HepG2 (cell line): Measurements from ENCODE around the gene CLN6. TPM values are rescaled to one million over a fixed set of nuclear protein-coding genes. Genes with fewer than 3 reads are reported as not detected.

ENCODE experiments used
- ATAC-seq: fragments of 200-7000 bp; cut with Tn5 transposase; 3 replicates; pipeline ENCODE4 v1.9.1; 2020; ENCODE audit warnings: mild to moderate bottlenecking, moderate library complexity
- BruUV-seq: library from RNA; stranded (reverse); fragments of 400-500 nt; replicated peaks from 2 replicates; lab custom pipeline; 2021; lab: Mats Ljungman, UMichigan
- CTCF ChIA-PET: fragments of 300-600 bp; formaldehyde crosslinking; extraction: SDS; loops from one replicate; lab custom pipeline; 2021; ENCODE audit warnings: low total read pairs, inconsistent platforms, low intra/inter-chr PET ratio; lab: Yijun Ruan, JAX
- POLR2A ChIA-PET: fragments of 350-600 bp; sonication (Branson Sonifier 250); formaldehyde crosslinking; loops from one replicate; lab custom pipeline; 2020; ENCODE audit warnings: antibody characterized with exemption, inconsistent platforms; lab: Yijun Ruan, JAX
- DNase-seq: peaks from one replicate; pipeline ENCODE4 v3.0.0-alpha.2; 2015; ENCODE audit warnings: low spot score
- FAIRE-seq: peaks from 3 replicates; lab custom pipeline; 2011; peaks lifted over from hg19 to GRCh38; lab: Jason Lieb, UNC
- H2AFZ ChIP-seq: one replicate; pipeline ENCODE4 v1.6.1; 2011; ENCODE audit warnings: low read length, inconsistent platforms
- H3K27ac ChIP-seq: fragments of 300-600 bp; 3 replicates; pipeline ENCODE4 v1.8.0; 2011; ENCODE audit warnings: mixed run types, mild to moderate bottlenecking, mixed read lengths, low read length, inconsistent platforms; ENCODE audit not compliant: insufficient read depth; ENCODE audit errors: extremely low read length
- H3K27me3 ChIP-seq, 2 experiments: fragments of 200-600 bp in 1 of 2; 2 replicates in 1 of 2; 3 replicates in 1 of 2; pipeline versions ENCODE4 v1.6.0 to v1.8.0; 2011; ENCODE audit warnings: low read length in 2 of 2, mild to moderate bottlenecking in 2 of 2, moderate library complexity in 2 of 2, inconsistent platforms in 1 of 2; ENCODE audit not compliant: insufficient read depth in 2 of 2, control insufficient read depth in 1 of 2
- H3K36me3 ChIP-seq, 2 experiments: fragments of 200-600 bp in 1 of 2; replicated peaks in 1 of 2; 2 replicates in 1 of 2; 3 replicates in 1 of 2; pipeline versions ENCODE4 v1.5.1 to v1.8.0; 2011; ENCODE audit warnings: low read length in 2 of 2, inconsistent platforms in 1 of 2; ENCODE audit not compliant: insufficient read depth in 2 of 2, control insufficient read depth in 1 of 2
- H3K4me1 ChIP-seq: 2 replicates; pipeline ENCODE4 v1.5.1; 2012; ENCODE audit warnings: low read length, inconsistent platforms; ENCODE audit not compliant: insufficient read depth
- H3K4me2 ChIP-seq: 2 replicates; pipeline ENCODE4 v1.6.0; 2011; ENCODE audit warnings: low read depth, low read length, inconsistent platforms
- H3K4me3 ChIP-seq, 3 experiments: fragments of 200-600 bp in 1 of 3; sonication (generic), shearing (Covaris generic) in 1 of 3; replicated peaks in 1 of 3; 2 replicates each; pipeline ENCODE4 v1.5.1; 2011 to 2016; ENCODE audit warnings: low read length in 3 of 3, inconsistent platforms in 2 of 3, low read depth in 2 of 3, mild to moderate bottlenecking in 2 of 3, control low read depth in 1 of 3, mixed read lengths in 1 of 3; ENCODE audit not compliant: insufficient read depth in 1 of 3
- H3K79me2 ChIP-seq: one replicate; pipeline ENCODE4 v1.6.1; 2011; ENCODE audit warnings: low read length, inconsistent platforms; ENCODE audit not compliant: insufficient read depth
- H3K9ac ChIP-seq: 2 replicates; pipeline ENCODE4 v1.6.0; 2011; ENCODE audit warnings: mild to moderate bottlenecking, low read depth, low read length, inconsistent platforms; ENCODE audit not compliant: insufficient read depth
- H3K9me3 ChIP-seq: 2 replicates; pipeline ENCODE4 v1.5.1; 2012; ENCODE audit warnings: mild to moderate bottlenecking, low read length
- H4K20me1 ChIP-seq: 2 replicates; pipeline ENCODE4 v1.6.0; 2011; ENCODE audit warnings: inconsistent platforms, mild to moderate bottlenecking, low read length, moderate library complexity; ENCODE audit not compliant: insufficient read depth
- CEBPB ChIP-seq: IDR thresholded peaks from 2 replicates; pipeline ENCODE4 v1.6.1; 2011; ENCODE audit warnings: low read depth, low read length, improper control_type of control experiment, borderline replicate concordance
- HINFP ChIP-seq: sonication (generic); formaldehyde crosslinking; IDR thresholded peaks from 2 replicates; pipeline ENCODE4 v1.4.0; 2020; ENCODE audit warnings: low read depth, mild to moderate bottlenecking, missing genetic modification reagents
- KLF16 ChIP-seq, 2 experiments: sonication (generic) in 1 of 2; formaldehyde crosslinking in 1 of 2; IDR thresholded peaks; 2 replicates each; pipeline versions ENCODE4 v1.6.1 to v1.8.0; 2016 to 2023; ENCODE audit warnings: missing genetic modification reagents in 2 of 2, missing compliant biosample characterization in 1 of 2
- NFYC ChIP-seq: IDR thresholded peaks from 2 replicates; pipeline ENCODE4 v1.6.1; 2016; ENCODE audit warnings: missing genetic modification reagents, missing compliant biosample characterization
- U2AF1 ChIP-seq: fragments of 200-400 bp; formaldehyde crosslinking; optimal IDR thresholded peaks from 2 replicates; pipeline ENCODE3; 2017; ENCODE audit warnings: mild to moderate bottlenecking, low read depth, low read length
- ZNF749 ChIP-seq: sonication (generic); formaldehyde crosslinking; IDR thresholded peaks from 2 replicates; pipeline ENCODE4 v1.8.0; 2022; ENCODE audit warnings: mild to moderate bottlenecking, missing genetic modification reagents, moderate library complexity, borderline replicate concordance
- WGBS: methylation state at CpG from one replicate; pipeline ENCODE4 v1.1.6; 2017; ENCODE audit warnings: low lambda C conversion rate; 5-methylcytosine and 5-hydroxymethylcytosine counted together
- in situ Hi-C: cut with HindIII; loops from 2 replicates; pipeline ENCODE4 v1.10.0; 2017; ENCODE audit warnings: low pct_unique_long_range_greater_than_20kb; ENCODE audit not compliant: extremely low pct_ligation_motif_present
- intact Hi-C: fragments of 100-400 bp; cut with micrococcal nuclease; formaldehyde crosslinking; loops from one replicate; pipeline ENCODE4 v1.10.0; 2022; ENCODE audit not compliant: unreplicated experiment
- polyA plus RNA-seq, 8 experiments: library from polyadenylated mRNA; depleted of rRNA in 3 of 8; stranded (reverse) in 7 of 8; unstranded in 1 of 8; fragments of >200 nt; fragmentation: Illumina TruSeq in 4 of 8; extraction: Trizol in 4 of 8; gene quantifications; 2 replicates each; pipeline versions ENCODE4 v1.2.1 to v1.2.3, GENCODE V29; 2011 to 2016; ENCODE audit warnings: low read depth in 4 of 8, missing spikeins in 1 of 8, mixed read lengths in 1 of 8; ENCODE audit not compliant: insufficient read depth in 1 of 8
- total RNA-seq, 5 experiments: library from RNA; depleted of rRNA; stranded (reverse); fragments of >200 nt; fragmentation: Illumina TruSeq; extraction: Trizol; gene quantifications; 2 replicates each; pipeline ENCODE4 v1.2.3, GENCODE V29; 2016; ENCODE audit warnings: low read depth in 1 of 5
- TF ChIP-seq, protein P1 (sequence below): IDR thresholded peaks from 2 replicates; pipeline ENCODE4 v1.6.1; 2016; ENCODE audit warnings: low read depth, missing genetic modification reagents, missing compliant biosample characterization
- TF ChIP-seq, protein P2 (sequence below): sonication (generic); formaldehyde crosslinking; IDR thresholded peaks from 2 replicates; pipeline ENCODE4 v1.5.0; 2020; ENCODE audit warnings: mild to moderate bottlenecking, missing genetic modification reagents

The CLN6 gene
- total and polyA plus RNA-seq, 2 of the 13 experiments (the other 11 are each of a cell fraction or from before 2014, with no cell fraction given): 24.9 to 27.1 TPM

GRCh38 chr15:68184616-68185480 lies 44.7 kb downstream of the CLN6 start (continued):
- TF ChIP-seq, protein P1, sequence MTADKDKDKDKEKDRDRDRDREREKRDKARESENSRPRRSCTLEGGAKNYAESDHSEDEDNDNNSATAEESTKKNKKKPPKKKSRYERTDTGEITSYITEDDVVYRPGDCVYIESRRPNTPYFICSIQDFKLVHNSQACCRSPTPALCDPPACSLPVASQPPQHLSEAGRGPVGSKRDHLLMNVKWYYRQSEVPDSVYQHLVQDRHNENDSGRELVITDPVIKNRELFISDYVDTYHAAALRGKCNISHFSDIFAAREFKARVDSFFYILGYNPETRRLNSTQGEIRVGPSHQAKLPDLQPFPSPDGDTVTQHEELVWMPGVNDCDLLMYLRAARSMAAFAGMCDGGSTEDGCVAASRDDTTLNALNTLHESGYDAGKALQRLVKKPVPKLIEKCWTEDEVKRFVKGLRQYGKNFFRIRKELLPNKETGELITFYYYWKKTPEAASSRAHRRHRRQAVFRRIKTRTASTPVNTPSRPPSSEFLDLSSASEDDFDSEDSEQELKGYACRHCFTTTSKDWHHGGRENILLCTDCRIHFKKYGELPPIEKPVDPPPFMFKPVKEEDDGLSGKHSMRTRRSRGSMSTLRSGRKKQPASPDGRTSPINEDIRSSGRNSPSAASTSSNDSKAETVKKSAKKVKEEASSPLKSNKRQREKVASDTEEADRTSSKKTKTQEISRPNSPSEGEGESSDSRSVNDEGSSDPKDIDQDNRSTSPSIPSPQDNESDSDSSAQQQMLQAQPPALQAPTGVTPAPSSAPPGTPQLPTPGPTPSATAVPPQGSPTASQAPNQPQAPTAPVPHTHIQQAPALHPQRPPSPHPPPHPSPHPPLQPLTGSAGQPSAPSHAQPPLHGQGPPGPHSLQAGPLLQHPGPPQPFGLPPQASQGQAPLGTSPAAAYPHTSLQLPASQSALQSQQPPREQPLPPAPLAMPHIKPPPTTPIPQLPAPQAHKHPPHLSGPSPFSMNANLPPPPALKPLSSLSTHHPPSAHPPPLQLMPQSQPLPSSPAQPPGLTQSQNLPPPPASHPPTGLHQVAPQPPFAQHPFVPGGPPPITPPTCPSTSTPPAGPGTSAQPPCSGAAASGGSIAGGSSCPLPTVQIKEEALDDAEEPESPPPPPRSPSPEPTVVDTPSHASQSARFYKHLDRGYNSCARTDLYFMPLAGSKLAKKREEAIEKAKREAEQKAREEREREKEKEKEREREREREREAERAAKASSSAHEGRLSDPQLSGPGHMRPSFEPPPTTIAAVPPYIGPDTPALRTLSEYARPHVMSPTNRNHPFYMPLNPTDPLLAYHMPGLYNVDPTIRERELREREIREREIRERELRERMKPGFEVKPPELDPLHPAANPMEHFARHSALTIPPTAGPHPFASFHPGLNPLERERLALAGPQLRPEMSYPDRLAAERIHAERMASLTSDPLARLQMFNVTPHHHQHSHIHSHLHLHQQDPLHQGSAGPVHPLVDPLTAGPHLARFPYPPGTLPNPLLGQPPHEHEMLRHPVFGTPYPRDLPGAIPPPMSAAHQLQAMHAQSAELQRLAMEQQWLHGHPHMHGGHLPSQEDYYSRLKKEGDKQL (CRISPR knock-in tag): no peak
- TF ChIP-seq, all 625 proteins: peak for 2

DNA sequence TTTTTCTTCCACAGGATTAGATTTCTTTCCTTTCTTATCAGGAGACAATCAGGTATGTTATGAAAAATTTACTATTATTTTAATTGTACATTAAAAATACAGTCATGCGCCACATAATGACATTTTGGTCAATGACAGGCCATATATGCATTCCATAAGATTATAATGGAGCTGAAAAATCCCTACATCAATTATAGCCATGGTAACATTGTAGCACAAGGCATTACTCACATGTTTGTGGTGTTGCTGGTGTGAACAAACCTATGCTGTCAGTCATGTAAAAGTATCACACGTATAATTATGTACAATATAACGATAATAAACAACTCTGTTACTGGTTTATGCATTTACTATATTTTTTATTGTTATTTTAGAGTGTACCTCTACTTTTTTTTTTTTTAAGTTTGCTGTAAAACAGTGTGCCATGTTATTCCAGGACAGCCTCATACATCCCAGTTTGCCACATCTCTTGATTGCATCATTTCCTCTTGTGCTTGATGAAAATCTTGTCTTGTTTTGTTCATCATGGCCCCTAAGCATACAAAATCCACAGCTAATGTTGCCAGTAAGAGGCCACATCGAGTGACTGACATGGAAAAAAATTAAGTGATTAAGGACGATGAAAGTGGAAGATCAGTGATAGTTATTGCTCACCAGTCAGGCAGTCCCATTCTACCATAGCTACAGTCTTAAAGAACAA lies 45.8 kb downstream of the CLN6 start:
- Histone ChIP-seq H3K4me2 (no peak overlapping the region), H4K20me1 (no peaks in the 10 kb centered on the region), H2AFZ (no peak overlapping the region), H3K36me3 (peaks cover 18 to 63% of the 10 kb centered on the region in 2 experiments), H3K4me1 (no peaks in the 10 kb centered on the region), H3K4me3 (no peak overlapping the region), H3K79me2 (no peaks in the 10 kb centered on the region), H3K9me3 (no peaks in the 10 kb centered on the region), H3K9ac (no peak overlapping the region), H3K27me3 (no peaks in the 10 kb centered on the region), H3K27ac (no peak overlapping the region)
- intact Hi-C loops (no loop called here), in situ Hi-C loops (no loop called here)
- no TSS peak for BruUV-seq
- ChIA-PET CTCF (no interaction called here), POLR2A (no interaction called here)
- WGBS: 94% methylated on average over 5 of the region's 5 CpGs
- DNase-seq: no peak
- no peak for FAIRE-seq
- no peak for ATAC-seq
- TF ChIP-seq U2AF1 (no peak), CEBPB (peak; percentile 20; the same call in 1 of the 2 replicates), KLF16 (CRISPR knock-in tag; IDR thresholded peaks at IDR 0.05) (no peak), ZNF749 (CRISPR knock-in tag) (no peak), NFYC (CRISPR knock-in tag) (no peak), HINFP (CRISPR knock-in tag) (no peak)
- TF ChIP-seq, protein P2, sequence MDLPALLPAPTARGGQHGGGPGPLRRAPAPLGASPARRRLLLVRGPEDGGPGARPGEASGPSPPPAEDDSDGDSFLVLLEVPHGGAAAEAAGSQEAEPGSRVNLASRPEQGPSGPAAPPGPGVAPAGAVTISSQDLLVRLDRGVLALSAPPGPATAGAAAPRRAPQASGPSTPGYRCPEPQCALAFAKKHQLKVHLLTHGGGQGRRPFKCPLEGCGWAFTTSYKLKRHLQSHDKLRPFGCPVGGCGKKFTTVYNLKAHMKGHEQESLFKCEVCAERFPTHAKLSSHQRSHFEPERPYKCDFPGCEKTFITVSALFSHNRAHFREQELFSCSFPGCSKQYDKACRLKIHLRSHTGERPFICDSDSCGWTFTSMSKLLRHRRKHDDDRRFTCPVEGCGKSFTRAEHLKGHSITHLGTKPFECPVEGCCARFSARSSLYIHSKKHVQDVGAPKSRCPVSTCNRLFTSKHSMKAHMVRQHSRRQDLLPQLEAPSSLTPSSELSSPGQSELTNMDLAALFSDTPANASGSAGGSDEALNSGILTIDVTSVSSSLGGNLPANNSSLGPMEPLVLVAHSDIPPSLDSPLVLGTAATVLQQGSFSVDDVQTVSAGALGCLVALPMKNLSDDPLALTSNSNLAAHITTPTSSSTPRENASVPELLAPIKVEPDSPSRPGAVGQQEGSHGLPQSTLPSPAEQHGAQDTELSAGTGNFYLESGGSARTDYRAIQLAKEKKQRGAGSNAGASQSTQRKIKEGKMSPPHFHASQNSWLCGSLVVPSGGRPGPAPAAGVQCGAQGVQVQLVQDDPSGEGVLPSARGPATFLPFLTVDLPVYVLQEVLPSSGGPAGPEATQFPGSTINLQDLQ (CRISPR knock-in tag): no peak
